Activated naive CD4-positive, alpha-beta T cell treated with anti-CD3 and anti-CD28 coated beads, Interleukin-2, amount 10 ng/mL, durations not matched to agents 7 days and 5 days (primary cell): ENCODE data around the gene HEATR3.
A peak's percentile ranks its signal among the peaks of the same experiment; 100 is the strongest.

ENCODE experiments used
- CTCF ChIA-PET: fragments of 350-600 bp; sonication (Branson Sonifier 250); formaldehyde crosslinking; loops from one replicate; lab custom pipeline; 2021; ENCODE audit warnings: antibody characterized with exemption; lab: Charles Lee
- DNase-seq: peaks from one replicate; pipeline ENCODE4 v3.0.0-alpha.2; 2020
- H3K27ac Mint-ChIP-seq: one replicate; pipeline ENCODE4 v1.8.0; 2021; ENCODE audit warnings: mild to moderate bottlenecking, moderate library complexity, mixed read lengths
- H3K27me3 Mint-ChIP-seq: one replicate; pipeline ENCODE4 v1.8.0; 2021; ENCODE audit warnings: mild to moderate bottlenecking, mixed read lengths
- H3K36me3 Mint-ChIP-seq: one replicate; pipeline ENCODE4 v1.8.0; 2021; ENCODE audit warnings: mixed read lengths
- H3K4me1 Mint-ChIP-seq: one replicate; pipeline ENCODE4 v1.8.0; 2021; ENCODE audit warnings: mixed read lengths
- H3K4me3 Mint-ChIP-seq: one replicate; pipeline ENCODE4 v1.8.0; 2021; ENCODE audit warnings: mild to moderate bottlenecking, moderate library complexity, mixed read lengths
- H3K9me3 Mint-ChIP-seq: one replicate; pipeline ENCODE4 v1.8.0; 2021; ENCODE audit warnings: mixed read lengths

The HEATR3 gene, protein sequence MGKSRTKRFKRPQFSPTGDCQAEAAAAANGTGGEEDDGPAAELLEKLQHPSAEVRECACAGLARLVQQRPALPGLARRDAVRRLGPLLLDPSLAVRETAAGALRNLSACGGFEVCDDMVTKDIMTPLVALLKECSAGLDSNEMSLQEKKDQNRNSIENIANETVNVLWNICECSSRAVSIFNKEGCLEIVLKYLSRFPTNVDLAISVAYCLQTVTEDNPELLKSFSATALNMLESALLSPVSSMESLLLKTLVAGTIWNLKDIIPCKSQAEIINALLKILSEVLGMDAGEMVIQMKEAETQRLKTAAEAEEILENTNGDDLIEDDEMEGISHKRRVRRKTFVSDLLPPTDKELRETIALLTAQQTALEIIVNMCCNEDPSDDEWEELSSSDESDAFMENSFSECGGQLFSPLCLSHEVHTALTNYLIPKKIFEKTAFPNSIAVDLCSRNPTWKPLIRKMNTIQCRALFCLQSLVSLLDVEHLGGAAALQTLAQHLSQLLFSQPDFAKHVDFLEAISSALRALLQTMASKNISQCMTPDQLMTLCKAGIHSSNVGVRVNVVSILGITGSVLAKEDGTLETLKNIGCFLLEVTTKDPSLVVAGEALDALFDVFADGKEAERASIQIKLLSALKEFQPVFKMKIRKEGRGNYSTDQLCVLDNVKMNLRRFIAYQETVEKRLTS

GRCh38 chr16:50065624-50066481 lies at the start of gene HEATR3:
Gene HEATR3, plus strand, starts transcription at chr16:50065970. Its CDS starts 162 bp downstream, at chr16:50066132.
- Mint-ChIP-seq H3K36me3 (peaks cover 20% of the 10 kb centered on the region), H3K4me3 (peak within 1 kb of the TSS; percentile 91), H3K27ac (peak within 1 kb of the TSS; percentile 96), H3K27me3 (no peaks in the 10 kb centered on the region), H3K4me1 (peaks cover 46% of the 10 kb centered on the region), H3K9me3 (no peaks in the 10 kb centered on the region)
- DNase-seq: peak; percentile 95
- CTCF ChIA-PET: interaction anchor here (0.6 to 10.7 kb wide), 10 partner anchors 16 to 601 kb away, joined by 3 to 180 read pairs (median 10); partner anchors contain the start of gene CNEP1R1

DNA sequence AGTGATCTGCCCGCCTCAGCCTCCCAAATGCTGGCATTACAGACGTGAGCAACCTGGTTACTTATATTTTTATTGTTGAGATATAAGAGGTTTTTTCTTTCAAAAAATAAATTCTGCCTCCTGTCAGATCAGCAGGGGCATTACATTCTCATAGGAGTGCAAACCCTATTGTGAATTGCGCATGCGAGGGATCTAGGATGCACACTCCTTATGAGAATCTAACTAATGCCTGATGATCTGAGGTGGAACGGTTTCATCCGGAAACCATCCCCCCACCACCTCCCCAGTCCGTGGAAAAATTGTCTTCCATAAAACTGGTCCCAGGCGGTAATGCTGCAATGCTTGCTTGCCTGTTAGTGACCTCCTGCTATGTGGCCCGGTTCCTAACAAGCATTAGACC lies 48.2 kb upstream of the HEATR3 start:
- no peaks in the 10 kb centered on the region for H3K36me3 Mint-ChIP-seq
- H3K4me1 Mint-ChIP-seq: no peaks in the 10 kb centered on the region
- no peaks in the 10 kb centered on the region for H3K9me3 Mint-ChIP-seq
- H3K4me3 Mint-ChIP-seq: no peak overlapping the region
- peaks cover 10% of the 10 kb centered on the region for H3K27me3 Mint-ChIP-seq
- CTCF ChIA-PET: no interaction called here
- no peak overlapping the region for H3K27ac Mint-ChIP-seq
- DNase-seq: no peak

GRCh38 chr16:50021544-50021943 lies 44.2 kb upstream of the HEATR3 start:
- no peaks in the 10 kb centered on the region for H3K9me3 Mint-ChIP-seq
- H3K4me1 Mint-ChIP-seq: peaks cover 17% of the 10 kb centered on the region
- CTCF ChIA-PET: interaction anchor here (1.4 to 7.5 kb wide), 3 partner anchors 19 to 189 kb away, joined by 4 to 133 read pairs (median 8); no protein-coding TSS in a partner anchor
- no peak overlapping the region for H3K27ac Mint-ChIP-seq
- no peaks in the 10 kb centered on the region for H3K36me3 Mint-ChIP-seq
- no peak for DNase-seq
- H3K27me3 Mint-ChIP-seq: no peaks in the 10 kb centered on the region
- H3K4me3 Mint-ChIP-seq: no peak overlapping the region

GRCh38 chr16:50023641-50024040 lies 42.1 kb upstream of the HEATR3 start:
- Mint-ChIP-seq H3K4me3 (no peak overlapping the region), H3K27me3 (no peaks in the 10 kb centered on the region), H3K4me1 (peaks cover 24% of the 10 kb centered on the region), H3K9me3 (no peaks in the 10 kb centered on the region), H3K36me3 (peaks cover 3% of the 10 kb centered on the region), H3K27ac (no peak overlapping the region)
- CTCF ChIA-PET: interaction anchor here (0.6 to 7.5 kb wide), 6 partner anchors 43 to 331 kb away, joined by 3 to 133 read pairs (median 6); partner anchors contain the start of gene HEATR3
- no peak for DNase-seq

DNA sequence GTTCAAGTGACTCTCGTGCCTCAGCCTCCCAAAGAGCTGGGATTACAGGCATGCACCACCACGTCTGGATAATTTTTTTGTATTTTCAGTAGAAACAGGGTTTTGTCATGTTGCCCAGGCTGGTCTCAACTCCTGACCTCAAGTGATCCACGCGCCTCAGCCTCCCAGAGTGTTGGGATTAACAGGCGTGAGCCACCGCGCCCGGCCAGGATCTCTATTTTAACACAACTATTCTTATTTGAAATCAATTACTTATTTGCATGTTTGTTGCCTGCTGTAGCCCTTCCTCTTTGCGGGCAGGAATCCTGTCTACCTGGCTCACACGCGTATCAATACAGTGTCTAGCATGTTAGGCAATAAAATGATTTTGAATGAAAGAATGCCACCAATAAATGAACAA lies 41.6 kb upstream of the HEATR3 start:
- no peak for DNase-seq
- Mint-ChIP-seq H3K4me1 (peaks cover 24% of the 10 kb centered on the region), H3K27ac (no peak overlapping the region), H3K27me3 (no peaks in the 10 kb centered on the region), H3K4me3 (no peak overlapping the region), H3K36me3 (peaks cover 5% of the 10 kb centered on the region), H3K9me3 (no peaks in the 10 kb centered on the region)
- CTCF ChIA-PET: interaction anchor here (0.7 to 7.5 kb wide), 20 partner anchors 42 to 782 kb away, joined by 3 to 133 read pairs (median 4); partner anchors contain the start of gene HEATR3

DNA sequence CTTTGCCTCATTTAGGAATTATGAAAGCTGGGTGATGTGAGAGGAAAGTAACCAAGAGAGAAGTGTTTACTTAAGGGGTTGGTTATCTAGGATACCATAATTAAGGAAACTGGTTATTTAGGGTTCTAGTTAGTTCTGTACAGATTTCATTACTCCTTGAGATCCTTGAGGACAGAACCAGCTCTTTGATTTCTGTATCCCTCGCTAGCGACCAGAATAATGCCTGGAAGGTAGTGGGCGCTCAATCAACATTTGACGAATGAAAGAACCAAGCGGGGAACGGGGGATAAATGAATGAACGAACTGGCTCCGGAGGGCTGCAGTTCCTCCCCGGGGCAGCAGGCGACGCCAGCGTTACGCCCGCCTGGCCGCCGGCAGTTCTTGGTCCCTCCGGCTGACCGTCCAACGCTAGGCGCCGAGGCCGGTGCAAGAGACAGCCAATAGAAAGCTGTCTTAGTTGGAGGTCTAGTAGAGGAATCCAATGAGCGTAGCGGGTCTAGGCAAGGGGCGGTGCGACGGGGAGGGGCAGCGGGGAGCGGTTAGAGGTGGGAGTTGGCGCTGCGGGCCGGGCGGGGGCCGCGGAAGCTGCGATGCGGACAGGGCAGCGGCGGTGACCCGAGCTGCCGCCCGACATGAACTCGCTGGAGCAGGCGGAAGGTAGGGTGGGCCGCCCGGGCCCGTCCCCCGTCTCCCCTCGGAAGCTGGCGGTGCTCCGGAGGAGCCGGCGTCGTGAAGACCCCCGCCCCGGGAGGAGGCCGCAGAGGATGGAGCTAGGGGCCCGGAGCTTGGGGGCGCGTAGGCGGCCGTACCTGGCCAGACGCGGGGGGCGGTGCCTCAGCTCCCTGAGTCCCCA lies 40.9 kb upstream of the HEATR3 start, which contains the start of gene CNEP1R1:
CNEP1R1 (plus strand) TSS at position 542 of the 853 bp plus-strand sequence; CDS start at position 633, 91 bp downstream.
- Mint-ChIP-seq H3K27me3 (no peaks in the 10 kb centered on the region), H3K27ac (peak within 1 kb of the TSS; percentile 92), H3K36me3 (peaks cover 11% of the 10 kb centered on the region), H3K4me3 (peak within 1 kb of the TSS; percentile 88), H3K9me3 (no peaks in the 10 kb centered on the region), H3K4me1 (peaks cover 24% of the 10 kb centered on the region)
- DNase-seq: peak; percentile 94
- CTCF ChIA-PET: interaction anchor here (0.6 to 7.5 kb wide), 37 partner anchors 10 to 781 kb away, joined by 3 to 133 read pairs (median 4); partner anchors contain the start of gene HEATR3

DNA sequence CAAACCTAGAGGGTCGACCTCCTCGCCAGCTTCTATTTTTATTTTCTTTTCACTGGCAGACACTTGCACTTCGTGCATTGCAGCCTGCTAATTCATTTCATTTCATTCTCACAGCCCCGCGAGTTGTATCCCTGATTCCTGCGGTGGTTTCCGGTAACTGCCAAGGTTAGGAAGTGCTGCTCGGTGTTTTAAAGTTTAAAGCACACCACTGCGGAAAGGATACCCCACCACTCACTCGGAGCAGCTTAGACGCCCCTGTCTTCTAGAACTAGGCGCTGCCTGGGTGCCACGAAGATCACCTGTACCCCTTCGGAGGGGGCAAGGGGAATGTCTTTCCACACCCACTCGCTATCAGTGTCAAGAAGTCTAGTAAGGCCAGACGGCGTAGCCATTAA lies 40.2 kb upstream of the HEATR3 start:
- Mint-ChIP-seq H3K27ac (peak overlapping the region; percentile 91), H3K4me1 (peaks cover 24% of the 10 kb centered on the region), H3K36me3 (peaks cover 14% of the 10 kb centered on the region), H3K4me3 (peak overlapping the region; percentile 88), H3K27me3 (no peaks in the 10 kb centered on the region), H3K9me3 (no peaks in the 10 kb centered on the region)
- DNase-seq: peak; percentile 48
- CTCF ChIA-PET: interaction anchor here (0.6 to 7.5 kb wide), 37 partner anchors 9 to 781 kb away, joined by 3 to 133 read pairs (median 4); partner anchors contain the start of gene HEATR3

DNA sequence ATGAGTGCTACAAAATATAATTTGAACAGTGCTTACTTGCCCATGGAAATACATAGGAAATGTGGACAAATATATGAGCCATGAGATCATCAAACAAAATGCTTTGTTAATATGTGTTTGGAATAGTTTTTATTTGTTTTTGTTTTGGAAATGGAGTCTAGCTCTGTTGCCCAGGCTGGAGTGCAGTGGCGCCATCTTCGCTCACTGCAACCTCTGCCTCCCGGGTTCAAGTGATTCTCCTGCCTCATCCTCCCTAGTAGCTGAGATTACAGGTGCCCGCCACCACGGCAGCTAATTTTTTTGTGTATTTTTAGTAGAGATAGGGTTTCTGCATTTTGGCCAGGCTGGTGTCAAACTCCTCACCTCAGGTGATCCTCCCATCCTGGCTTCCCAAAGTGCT lies 37.9 kb upstream of the HEATR3 start:
- Mint-ChIP-seq H3K9me3 (no peaks in the 10 kb centered on the region), H3K27ac (no peak overlapping the region), H3K27me3 (no peaks in the 10 kb centered on the region), H3K4me3 (no peak overlapping the region), H3K36me3 (peaks cover 29% of the 10 kb centered on the region), H3K4me1 (peaks cover 24% of the 10 kb centered on the region)
- DNase-seq: no peak
- CTCF ChIA-PET: interaction anchor here (0.6 to 1.6 kb wide), 3 partner anchors 11 to 980 kb away, joined by 3 read pairs; no protein-coding TSS in a partner anchor

DNA sequence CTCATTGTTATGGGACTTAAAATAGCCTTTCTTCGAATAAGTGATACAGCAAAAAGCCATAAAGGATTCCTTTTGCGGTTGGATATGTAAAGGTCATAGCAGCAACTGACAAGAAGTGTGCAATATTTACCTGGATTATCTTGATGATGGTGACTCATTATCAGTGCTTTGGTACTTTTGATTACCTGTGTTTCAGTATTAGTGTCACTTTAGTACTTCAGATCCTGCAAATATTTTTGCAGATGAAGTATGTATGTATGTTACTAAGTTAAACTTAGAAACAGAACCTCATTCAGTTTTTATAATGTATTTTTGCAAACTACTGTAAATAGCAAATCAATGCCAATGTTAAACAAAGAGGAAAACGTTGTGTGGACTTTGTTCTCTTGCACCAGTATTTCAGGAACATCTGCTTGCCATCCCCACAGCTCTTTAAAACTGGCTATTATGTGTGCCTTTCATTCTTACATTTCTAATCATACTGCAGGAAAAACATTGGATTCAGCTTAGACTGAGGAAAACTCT lies 30.2 kb upstream of the HEATR3 start:
- CTCF ChIA-PET: no interaction called here
- H3K27ac Mint-ChIP-seq: no peak overlapping the region
- H3K36me3 Mint-ChIP-seq: peaks cover 32% of the 10 kb centered on the region
- no peak overlapping the region for H3K4me3 Mint-ChIP-seq
- DNase-seq: no peak
- no peaks in the 10 kb centered on the region for H3K9me3 Mint-ChIP-seq
- H3K27me3 Mint-ChIP-seq: peaks cover 3% of the 10 kb centered on the region
- peaks cover 7% of the 10 kb centered on the region for H3K4me1 Mint-ChIP-seq

GRCh38 chr16:50036426-50036825 lies 29.3 kb upstream of the HEATR3 start:
- H3K27ac Mint-ChIP-seq: no peak overlapping the region
- no peaks in the 10 kb centered on the region for H3K9me3 Mint-ChIP-seq
- H3K4me1 Mint-ChIP-seq: peaks cover 7% of the 10 kb centered on the region
- no peak for DNase-seq
- CTCF ChIA-PET: interaction anchor here (1.0 to 1.2 kb wide), 3 partner anchors 11 to 175 kb away, joined by 3 to 5 read pairs (median 3); partner anchors contain the start of gene CNEP1R1
- H3K4me3 Mint-ChIP-seq: no peak overlapping the region
- H3K36me3 Mint-ChIP-seq: peaks cover 24% of the 10 kb centered on the region
- H3K27me3 Mint-ChIP-seq: peaks cover 7% of the 10 kb centered on the region

DNA sequence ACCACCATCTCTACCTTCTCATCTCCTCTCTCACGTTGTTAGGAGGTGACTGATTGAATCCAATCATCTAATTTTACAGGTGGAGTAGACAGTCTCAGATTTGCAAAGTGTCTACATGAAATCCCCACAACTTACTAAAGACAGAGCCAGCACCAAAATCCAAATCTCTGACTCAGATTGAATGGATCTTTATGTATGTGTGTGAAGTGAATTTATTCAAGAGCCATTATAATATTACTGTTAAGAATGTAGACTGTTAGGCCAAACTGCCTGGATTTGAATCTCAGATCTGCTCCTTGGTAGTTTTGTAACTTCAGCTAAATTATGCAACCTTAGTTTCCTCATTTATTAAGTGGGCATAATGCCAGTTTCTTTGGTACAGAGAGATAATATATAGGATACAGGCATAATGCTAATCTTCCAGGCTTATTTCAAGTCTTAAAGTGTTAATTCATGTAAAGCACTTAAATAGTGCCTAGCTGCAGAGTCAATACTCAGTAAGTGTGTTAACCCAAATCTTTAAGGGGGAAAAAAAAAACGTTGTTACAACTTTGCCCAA lies 28.0 kb upstream of the HEATR3 start:
- Mint-ChIP-seq H3K27me3 (peaks cover 7% of the 10 kb centered on the region), H3K9me3 (no peaks in the 10 kb centered on the region), H3K4me1 (peaks cover 7% of the 10 kb centered on the region), H3K27ac (no peak overlapping the region), H3K36me3 (peaks cover 17% of the 10 kb centered on the region), H3K4me3 (no peak overlapping the region)
- DNase-seq: no peak
- CTCF ChIA-PET: interaction anchor here (1.0 to 1.4 kb wide), 4 partner anchors 13 to 173 kb away, joined by 3 to 5 read pairs (median 3); partner anchors contain the start of gene CNEP1R1

GRCh38 chr16:50038286-50038685 lies 27.5 kb upstream of the HEATR3 start:
- Mint-ChIP-seq H3K27me3 (peaks cover 11% of the 10 kb centered on the region), H3K27ac (no peak overlapping the region), H3K9me3 (no peaks in the 10 kb centered on the region), H3K4me1 (peaks cover 7% of the 10 kb centered on the region), H3K4me3 (no peak overlapping the region), H3K36me3 (peaks cover 17% of the 10 kb centered on the region)
- CTCF ChIA-PET: interaction anchor here (0.7 to 1.4 kb wide), 2 partner anchors 10 to 172 kb away, joined by 3 read pairs; no protein-coding TSS in a partner anchor
- no peak for DNase-seq
